HG02678 (cell line): ENCODE data around the gene MMP3.

Experiments used
- ATAC-seq: cut with Tn5 transposase; IDR thresholded peaks from one replicate; pipeline ENCODE4 v1.9.1; 2021; ENCODE audit warnings: mild to moderate bottlenecking, moderate library complexity; ENCODE audit not compliant: unreplicated experiment

Gene MMP3

GRCh38 chr11:102832612-102833011 is 10.8 kb downstream of the MMP3 start:
- no peak for ATAC-seq

- ATAC-seq, result no peak
Measured at GRCh38 chr11:102831489-102832440, 11.6 kb downstream of the MMP3 start.

DNA sequence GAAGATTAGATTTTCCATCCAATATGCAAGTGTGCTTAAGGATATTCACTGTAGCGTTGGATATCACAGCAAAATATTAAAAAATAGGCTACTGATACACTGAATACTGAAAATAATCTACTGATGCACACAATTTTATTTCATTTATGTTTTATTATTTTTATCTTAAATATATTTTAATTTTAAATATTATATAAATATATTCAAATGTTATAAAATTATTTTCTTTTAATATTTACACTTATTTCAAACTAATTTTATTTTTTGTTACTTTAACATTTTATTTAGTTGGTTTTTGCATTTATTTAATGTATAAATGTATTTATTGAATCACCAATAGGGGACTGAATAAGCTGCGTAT is 12.3 kb downstream of the MMP3 start:
- ATAC-seq, result no peak

- ATAC-seq, result no peak
Measured at GRCh38 chr11:102830001-102830727, 13.2 kb downstream of the MMP3 start.

GRCh38 chr11:102829316-102830000 is 14.0 kb downstream of the MMP3 start:
- ATAC-seq, result no peak

- ATAC-seq, result no peak
Measured at GRCh38 chr11:102824556-102824955, 18.9 kb downstream of the MMP3 start.

GRCh38 chr11:102819491-102819890 is 23.9 kb downstream of the MMP3 start:
- no peak for ATAC-seq

DNA sequence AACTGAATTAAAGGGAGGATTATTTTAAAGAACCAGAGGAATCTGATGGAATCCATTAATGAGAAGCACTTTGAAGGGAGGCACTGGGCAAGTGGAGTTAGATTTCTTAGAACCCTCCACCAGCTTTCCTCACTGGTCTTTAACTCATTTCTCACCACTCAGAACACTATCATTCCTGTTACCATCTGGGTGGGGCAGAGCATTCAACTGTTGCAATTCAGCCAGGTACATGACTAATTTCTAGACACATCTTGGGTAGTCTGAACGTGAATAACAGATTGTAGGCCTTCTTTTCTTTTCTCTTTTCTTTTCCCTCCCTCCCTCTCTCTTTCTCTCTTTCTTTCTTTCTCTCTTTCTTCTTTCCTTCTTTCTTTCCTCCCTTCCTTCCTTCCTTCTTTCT is 29.9 kb downstream of the MMP3 start:
- no peak for ATAC-seq

GRCh38 chr11:102812188-102812587 is 31.2 kb downstream of the MMP3 start:
- ATAC-seq, result no peak

GRCh38 chr11:102810950-102811660 is 32.3 kb downstream of the MMP3 start:
- no peak for ATAC-seq

DNA sequence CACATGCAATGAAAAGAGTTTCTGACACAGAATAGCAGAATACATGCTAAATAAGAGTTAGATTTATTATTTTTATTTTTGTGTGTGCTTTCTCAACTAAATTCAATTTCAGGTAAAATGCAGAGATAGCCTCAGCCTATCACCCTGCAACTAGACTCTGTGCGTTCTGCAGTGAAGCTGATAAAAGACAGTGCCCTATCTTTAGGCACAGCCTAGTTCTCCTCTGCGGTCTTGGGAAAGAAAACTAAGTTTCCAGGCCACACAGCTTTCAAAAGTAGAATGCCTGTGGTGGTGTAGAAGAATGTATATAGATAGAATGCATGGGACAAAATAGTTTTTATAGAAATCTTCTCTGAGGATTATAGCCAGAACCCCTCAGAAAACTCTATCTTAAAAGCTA is 33.4 kb downstream of the MMP3 start:
- ATAC-seq, result no peak

GRCh38 chr11:102807921-102808320 is 35.5 kb downstream of the MMP3 start:
- ATAC-seq, result no peak

- no peak for ATAC-seq
Measured at GRCh38 chr11:102806296-102806695, 37.1 kb downstream of the MMP3 start.

DNA sequence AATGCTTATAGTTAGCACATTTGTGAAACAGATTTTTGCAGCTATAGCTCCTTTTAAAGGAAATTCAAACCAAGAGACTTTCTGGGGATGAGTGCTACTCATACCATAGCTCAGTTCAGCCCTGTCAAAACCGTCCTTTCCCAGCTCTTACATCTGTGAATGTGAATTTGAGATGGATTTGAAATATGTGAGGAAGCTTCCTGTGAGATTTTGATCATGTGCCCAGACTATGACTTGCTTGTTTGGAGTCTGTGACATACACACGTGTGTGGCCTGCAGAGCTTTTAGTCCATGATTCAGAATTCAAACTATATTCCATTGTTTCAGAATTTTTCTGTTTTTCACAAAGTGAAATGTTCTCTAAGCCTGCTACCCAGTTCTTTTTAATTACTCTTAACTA is 41.1 kb downstream of the MMP3 start:
- ATAC-seq, result no peak

DNA sequence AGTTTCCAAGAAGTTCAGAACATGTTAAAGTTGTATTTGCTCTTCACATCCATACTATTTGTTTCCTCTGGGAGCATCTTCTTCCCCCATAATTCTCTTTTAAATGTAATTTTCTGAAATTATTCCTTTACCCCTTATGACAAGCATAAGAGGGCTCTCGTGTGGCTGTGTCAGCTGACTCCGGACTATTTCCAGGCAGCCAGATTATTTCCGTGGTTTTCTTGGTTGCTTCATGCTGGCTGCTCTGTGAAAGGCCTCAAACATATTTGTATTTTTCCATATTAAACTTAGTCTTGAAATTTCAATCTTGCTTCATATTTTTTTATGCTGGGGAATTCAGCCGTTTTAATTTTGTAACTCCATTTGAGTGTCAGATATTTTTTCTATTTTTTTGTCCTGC is 42.6 kb downstream of the MMP3 start:
- ATAC-seq, result no peak

- ATAC-seq, result no peak
Measured at GRCh38 chr11:102799681-102800340, 43.6 kb downstream of the MMP3 start.

DNA sequence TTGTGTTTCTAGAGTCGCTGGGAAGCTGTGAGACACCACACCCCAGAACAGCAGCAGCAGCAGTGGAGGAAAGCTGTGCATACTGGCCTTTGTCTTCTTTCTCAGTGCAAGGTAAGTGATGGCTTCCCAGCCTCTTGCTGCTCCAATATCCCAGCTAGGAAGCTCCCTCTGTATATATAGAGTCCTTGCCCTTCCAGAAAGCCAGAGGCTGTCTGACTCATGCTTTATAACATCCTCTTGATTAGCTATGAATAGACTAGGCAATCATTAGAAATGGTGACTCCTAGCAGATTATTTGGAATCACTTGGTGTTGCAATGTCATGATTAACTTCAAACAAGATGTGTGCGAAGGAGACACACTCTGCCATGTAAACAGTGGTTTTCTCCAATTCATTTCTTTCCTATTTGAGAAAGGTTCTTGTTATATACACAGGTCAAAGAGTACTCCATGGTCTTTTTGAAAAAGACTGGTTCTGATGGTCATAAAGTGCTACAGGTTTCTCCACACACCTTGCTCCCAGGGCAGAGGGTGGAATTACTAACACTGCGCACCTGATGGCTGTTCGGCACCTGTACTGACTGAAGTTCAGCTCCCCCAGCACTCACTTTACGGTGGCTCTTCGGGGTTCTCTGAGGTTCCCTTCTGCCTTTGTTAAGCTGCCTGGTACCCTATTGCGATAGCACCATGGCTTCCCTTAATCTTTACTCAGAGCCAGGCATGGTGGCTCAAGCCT is 45.2 kb downstream of the MMP3 start, which contains the start of gene MMP1:
Gene MMP1 (minus strand): TSS at position 149 of the 735 bp plus-strand sequence. CDS start 68 bp downstream, at position 81.
- ATAC-seq, result no peak

DNA sequence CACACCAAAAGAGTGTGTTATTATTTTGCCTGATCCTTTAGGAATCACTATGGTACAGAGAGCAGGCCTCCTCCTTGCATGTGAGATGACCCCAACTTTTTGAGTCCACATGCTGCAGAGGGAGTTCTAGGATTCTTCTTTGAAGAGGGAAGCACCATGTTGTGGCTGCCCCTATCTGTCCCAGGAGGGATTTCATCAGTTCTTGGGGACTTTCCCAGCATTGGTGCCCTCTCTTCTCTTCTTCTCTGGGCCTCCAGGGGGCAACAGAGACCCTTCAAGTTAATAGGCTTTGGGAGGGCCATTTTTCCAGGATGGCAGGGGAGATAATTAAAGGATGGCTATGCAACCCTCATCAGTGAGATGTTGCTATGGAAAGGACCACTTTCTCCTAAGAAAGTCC is 49.0 kb downstream of the MMP3 start:
- peak; percentile 96 for ATAC-seq

DNA sequence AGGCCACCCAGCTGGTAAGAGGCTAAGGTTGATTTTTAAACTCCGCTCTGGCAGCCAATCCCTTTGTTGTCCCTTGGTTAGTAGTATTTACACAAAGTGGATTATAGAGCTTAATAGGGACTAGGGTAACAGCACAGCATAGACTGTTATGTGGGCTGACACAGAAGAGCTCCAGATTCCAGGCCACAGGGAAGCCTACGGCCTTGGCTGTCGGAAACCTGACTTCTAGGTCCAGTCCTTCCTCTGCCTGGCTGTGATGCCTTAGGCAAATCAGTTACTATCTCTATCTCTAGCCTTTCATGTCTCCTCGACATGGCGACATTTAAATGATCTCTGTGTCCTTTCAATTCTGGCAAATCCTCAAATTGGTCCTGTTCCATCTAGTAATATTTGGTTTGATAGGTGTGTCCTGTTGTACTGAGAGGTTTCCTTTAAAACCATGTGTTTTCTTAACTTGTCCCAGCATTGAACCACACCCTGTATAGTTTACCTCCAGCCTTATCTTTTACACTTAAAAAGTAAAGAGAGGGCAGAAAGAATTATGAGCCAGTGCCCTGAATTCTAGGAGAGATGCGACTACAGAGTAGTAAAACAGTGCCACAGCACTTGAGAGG is 49.6 kb downstream of the MMP3 start:
- no peak for ATAC-seq
